OCI-LY7 (cell line): ENCODE results near the gene CPNE5. TPM values are rescaled to one million over a fixed set of nuclear protein-coding genes. Genes with fewer than 3 reads are reported as not detected.

Source experiments
- BruUV-seq: library from RNA; stranded (reverse); fragments of 400-500 nt; replicated peaks from 2 replicates; lab custom pipeline; 2021; lab: Mats Ljungman, UMichigan
- CTCF ChIA-PET: fragments of 300-600 bp; sonication (Branson Sonifier 250); formaldehyde crosslinking; loops from one replicate; lab custom pipeline; 2022; ENCODE audit warnings: antibody characterized with exemption; ENCODE audit not compliant: unreplicated experiment; lab: Charles Lee
- POLR2A ChIA-PET: fragments of 300-600 bp; sonication (Branson Sonifier 250); formaldehyde crosslinking; loops from one replicate; lab custom pipeline; 2022; ENCODE audit warnings: antibody characterized with exemption; lab: Charles Lee
- DNase-seq: peaks from one replicate; pipeline ENCODE4 v3.0.0-alpha.2; 2015; ENCODE audit warnings: low spot score
- H2AFZ ChIP-seq: fragments of 200-600 bp; sonication (generic), shearing (Covaris generic); 2 replicates; pipeline ENCODE4 v1.6.1; 2014; ENCODE audit warnings: mild to moderate bottlenecking, antibody characterized with exemption, low read length, moderate library complexity
- H3K27ac ChIP-seq: fragments of 200-600 bp; sonication (generic); 2 replicates; pipeline ENCODE4 v1.5.1; 2014; ENCODE audit warnings: mixed run types, low read depth, mild to moderate bottlenecking, moderate library complexity, low read length, inconsistent platforms; ENCODE audit not compliant: poor library complexity, severe bottlenecking
- H3K36me3 ChIP-seq: fragments of 200-600 bp; sonication (generic); 2 replicates; pipeline ENCODE4 v1.6.1; 2014; ENCODE audit warnings: mild to moderate bottlenecking, antibody characterized with exemption, low read length, moderate library complexity, mixed read lengths; ENCODE audit not compliant: insufficient read depth
- H3K4me1 ChIP-seq: fragments of 200-600 bp; sonication (generic); 2 replicates; pipeline ENCODE4 v1.5.1; 2014; ENCODE audit warnings: mild to moderate bottlenecking, low read length; ENCODE audit not compliant: insufficient read depth, poor library complexity, severe bottlenecking
- H3K4me2 ChIP-seq: fragments of 200-600 bp; sonication (generic); 2 replicates; pipeline ENCODE4 v1.6.1; 2014; ENCODE audit warnings: mild to moderate bottlenecking, low read length
- H3K4me3 ChIP-seq: fragments of 200-600 bp; sonication (generic); 2 replicates; pipeline ENCODE4 v1.5.1; 2014; ENCODE audit warnings: mild to moderate bottlenecking, low read depth, low read length; ENCODE audit not compliant: poor library complexity, severe bottlenecking
- H3K79me2 ChIP-seq: fragments of 200-600 bp; sonication (generic); 2 replicates; pipeline ENCODE4 v1.6.1; 2016; ENCODE audit warnings: low read depth, mild to moderate bottlenecking, low read length, moderate library complexity, mixed read lengths; ENCODE audit not compliant: insufficient read depth
- H3K9me2 ChIP-seq: fragments of 200-600 bp; sonication (generic); 2 replicates; pipeline ENCODE4 v1.6.1; 2016; ENCODE audit warnings: mild to moderate bottlenecking, low read length, mixed read lengths; ENCODE audit not compliant: insufficient read depth
- H3K9me3 ChIP-seq: fragments of 200-600 bp; sonication (generic); 2 replicates; pipeline ENCODE4 v1.6.1; 2014; ENCODE audit warnings: mild to moderate bottlenecking, mixed run types, low read length, mixed read lengths
- H4K20me1 ChIP-seq: fragments of 200-600 bp; sonication (generic); 2 replicates; pipeline ENCODE4 v1.6.1; 2014; ENCODE audit warnings: mild to moderate bottlenecking, antibody characterized with exemption, low read length, moderate library complexity, mixed read lengths; ENCODE audit not compliant: insufficient read depth
- CTCF ChIP-seq: fragments of 200-600 bp; sonication (generic); conservative IDR thresholded peaks from 2 replicates; pipeline ENCODE4 v1.5.1; 2014; ENCODE audit warnings: mild to moderate bottlenecking, antibody characterized with exemption, low read length, moderate library complexity, mixed read lengths
- EZH2phosphoT487 ChIP-seq: fragments of 200-600 bp; sonication (generic); IDR thresholded peaks from 2 replicates; pipeline ENCODE4 v1.6.1; 2018; ENCODE audit warnings: low read depth, borderline replicate concordance, mild to moderate bottlenecking, mixed run types, antibody characterized with exemption, low read length, moderate library complexity, mixed read lengths
- intact Hi-C: fragments of 100-400 bp; cut with micrococcal nuclease; formaldehyde crosslinking; loops from one replicate; pipeline ENCODE4 v1.10.0; 2022; ENCODE audit not compliant: unreplicated experiment
- total RNA-seq, 2 experiments: library from RNA; depleted of rRNA in 1 of 2; stranded (reverse); fragments of >200 nt in 1 of 2; shearing (Covaris generic) in 1 of 2; gene quantifications; 2 replicates each; pipeline ENCODE4 v1.2.3, GENCODE V29; 2014 to 2022

CPNE5 gene
- total RNA-seq, 2 experiments from 2014 or later = 37.7 to 89.8 TPM

GRCh38 chr6:36818756-36819155 lies 20.5 kb downstream of the CPNE5 start:
- Histone ChIP-seq H3K9me2 (no peaks in the 10 kb centered on the region), H3K36me3 (no peaks in the 10 kb centered on the region), H3K27ac (no peak overlapping the region), H3K4me2 (no peak overlapping the region), H3K79me2 (no peaks in the 10 kb centered on the region), H3K4me3 (no peak overlapping the region), H3K9me3 (no peaks in the 10 kb centered on the region), H2AFZ (no peak overlapping the region), H3K4me1 (no peaks in the 10 kb centered on the region), H4K20me1 (no peaks in the 10 kb centered on the region)
- POLR2A ChIA-PET = no interaction called here
- TF ChIP-seq CTCF (no peak), EZH2phosphoT487 (no peak)
- intact Hi-C loops = no loop called here
- DNase-seq = no peak
- CTCF ChIA-PET = no interaction called here
- BruUV-seq = no TSS peak

DNA sequence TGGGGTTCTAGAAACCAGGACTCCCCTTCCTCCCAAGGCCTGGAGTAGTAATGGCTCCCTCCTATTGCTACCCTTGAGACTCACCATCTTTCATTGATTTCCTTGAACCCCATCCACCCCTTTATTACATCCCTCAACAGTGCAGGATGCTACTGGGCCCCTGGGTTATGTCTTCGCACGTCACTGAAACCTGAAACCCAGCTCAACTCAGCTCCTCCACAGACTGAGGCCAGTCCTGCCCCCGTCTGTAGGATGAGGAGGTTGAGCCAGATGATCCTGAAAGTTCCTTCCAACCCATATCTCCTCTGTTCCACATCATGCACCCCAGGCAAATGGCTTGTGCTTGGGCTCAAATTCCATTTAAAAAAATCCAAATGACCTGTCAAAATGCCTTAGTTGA lies 21.4 kb downstream of the CPNE5 start:
- intact Hi-C loops = no loop called here
- no peaks in the 10 kb centered on the region for H3K9me3 ChIP-seq
- no peak overlapping the region for H3K4me2 ChIP-seq
- no peak overlapping the region for H2AFZ ChIP-seq
- no peak overlapping the region for H3K4me3 ChIP-seq
- no peaks in the 10 kb centered on the region for H3K4me1 ChIP-seq
- no peak overlapping the region for H3K27ac ChIP-seq
- H3K79me2 ChIP-seq = no peaks in the 10 kb centered on the region
- H4K20me1 ChIP-seq = no peaks in the 10 kb centered on the region
- ChIA-PET CTCF (no interaction called here), POLR2A (no interaction called here)
- H3K36me3 ChIP-seq = no peaks in the 10 kb centered on the region
- no peak for DNase-seq
- BruUV-seq = no TSS peak
- no peaks in the 10 kb centered on the region for H3K9me2 ChIP-seq
- TF ChIP-seq CTCF = no peak

DNA sequence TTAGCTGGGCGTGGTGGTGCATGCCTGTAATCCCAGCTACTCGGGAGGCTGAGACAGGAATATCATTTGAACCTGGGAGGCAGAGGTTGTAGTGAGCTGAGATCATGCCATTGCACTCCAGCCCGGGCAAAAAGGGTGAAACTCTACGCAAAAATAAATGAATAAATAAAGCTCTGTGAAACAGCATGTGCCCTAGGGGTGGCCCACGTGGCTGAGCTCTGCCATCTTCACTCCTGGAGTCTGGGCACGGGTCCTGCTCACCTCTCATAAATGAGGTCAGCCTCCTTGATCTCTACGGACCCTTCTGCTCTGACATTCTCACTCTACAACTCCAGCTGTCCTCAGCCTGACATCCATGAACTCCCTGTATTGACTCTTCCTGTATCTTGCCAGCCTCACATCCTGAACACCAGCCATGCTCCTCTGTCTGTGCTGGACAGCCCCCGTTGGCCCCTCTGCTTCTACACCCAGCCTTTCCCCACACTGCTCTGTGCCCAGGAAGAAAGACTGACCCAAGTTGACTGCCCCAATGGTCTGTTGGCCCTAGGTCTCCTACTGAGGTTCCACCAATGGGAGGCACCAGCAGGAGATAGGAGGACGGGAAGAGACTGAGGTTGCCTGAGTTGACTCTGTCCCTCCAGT lies 21.9 kb downstream of the CPNE5 start:
- no peaks in the 10 kb centered on the region for H3K4me1 ChIP-seq
- intact Hi-C loops = no loop called here
- H4K20me1 ChIP-seq = no peaks in the 10 kb centered on the region
- H3K79me2 ChIP-seq = no peaks in the 10 kb centered on the region
- no peak overlapping the region for H2AFZ ChIP-seq
- DNase-seq = no peak
- H3K4me2 ChIP-seq = no peak overlapping the region
- no peaks in the 10 kb centered on the region for H3K9me2 ChIP-seq
- TF ChIP-seq EZH2phosphoT487 (no peak), CTCF (no peak)
- ChIA-PET CTCF (no interaction called here), POLR2A (interaction anchor here (1.5 kb wide), 1 partner anchor 13 kb away, joined by 3 read pairs; no protein-coding TSS in a partner anchor)
- no peak overlapping the region for H3K27ac ChIP-seq
- BruUV-seq = no TSS peak
- H3K36me3 ChIP-seq = no peaks in the 10 kb centered on the region
- no peaks in the 10 kb centered on the region for H3K9me3 ChIP-seq
- no peak overlapping the region for H3K4me3 ChIP-seq
